CD4-positive, alpha-beta T cell treated with Interferon gamma for 1 hour (primary cell): ENCODE measurements around the gene MYD88.

Source experiments
- DNase-seq: peaks from one replicate; pipeline ENCODE4 v3.0.0-alpha.2; 2020

The MYD88 gene

DNA sequence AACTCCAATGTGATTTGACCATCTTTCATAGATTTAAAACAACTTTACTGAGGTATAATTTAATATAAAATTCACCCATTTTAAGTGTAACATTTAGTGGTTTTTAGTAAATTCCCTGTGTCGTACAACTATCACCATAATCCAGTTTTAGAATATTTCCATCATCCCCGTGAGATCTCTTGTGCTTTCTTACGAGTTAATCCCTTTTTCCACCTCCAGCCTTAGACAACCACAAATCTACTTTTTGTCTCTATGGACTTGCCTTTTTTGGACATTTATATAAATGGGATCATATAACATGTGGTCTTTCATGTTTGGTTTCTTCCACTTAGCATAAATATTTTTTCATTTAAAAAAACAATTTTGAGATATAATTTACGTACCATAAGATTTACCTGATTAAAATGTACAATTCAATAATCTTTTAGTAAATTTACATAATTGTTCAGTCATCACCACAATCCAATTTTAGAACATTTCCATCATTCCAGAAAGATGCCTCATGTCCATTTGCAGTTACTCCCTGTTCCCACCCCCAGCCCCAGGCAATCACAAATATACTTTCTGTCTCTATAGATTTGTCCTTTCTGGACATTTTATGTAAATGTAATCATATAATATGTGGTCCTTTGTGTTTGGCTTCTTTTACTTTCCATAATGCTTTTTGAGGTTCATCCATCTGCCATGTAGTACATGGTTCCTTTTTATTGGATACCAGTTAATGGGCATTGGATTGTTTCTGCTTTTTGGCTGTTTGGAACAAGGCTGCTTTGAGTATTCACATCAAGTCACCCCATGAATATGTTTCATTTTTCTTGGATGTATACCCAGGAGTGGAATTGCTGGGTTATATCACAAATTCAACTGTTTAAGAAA, 29.9 kb downstream of the MYD88 start:
- no peak for DNase-seq

DNA sequence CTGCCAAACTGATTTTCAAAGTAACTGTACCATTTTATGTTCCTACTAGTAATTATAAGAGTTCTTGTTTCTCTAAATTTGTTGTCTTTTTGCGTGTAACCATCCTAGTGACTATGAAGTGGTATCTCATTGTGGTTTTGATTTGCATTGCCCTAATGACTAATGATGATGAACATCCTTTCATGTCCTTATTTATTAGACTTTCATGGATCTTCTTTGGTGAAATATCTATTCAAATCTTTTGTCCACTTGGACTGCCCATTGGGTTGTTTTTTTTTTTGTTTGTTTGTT, 30.5 kb downstream of the MYD88 start:
- no peak for DNase-seq

DNA sequence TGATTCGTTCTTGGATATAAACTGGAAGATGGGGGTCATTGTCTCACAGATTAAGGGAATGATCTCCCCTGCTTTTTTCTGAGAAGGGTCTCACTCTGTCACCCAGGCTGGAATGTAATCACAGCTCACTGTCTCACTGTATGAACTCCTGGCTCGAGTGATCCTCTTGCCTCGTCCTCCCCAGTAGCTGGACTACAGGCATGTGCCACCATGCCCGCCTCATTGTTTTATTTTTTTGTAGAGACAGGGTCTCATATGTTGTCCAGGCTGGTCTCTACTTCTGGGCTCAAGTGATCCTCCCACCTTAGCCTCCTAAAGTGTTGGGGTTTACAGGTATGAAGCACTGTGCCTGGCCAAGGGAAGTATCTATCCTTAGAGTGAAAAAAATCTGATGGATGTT, 32.3 kb downstream of the MYD88 start:
- no peak for DNase-seq

DNA sequence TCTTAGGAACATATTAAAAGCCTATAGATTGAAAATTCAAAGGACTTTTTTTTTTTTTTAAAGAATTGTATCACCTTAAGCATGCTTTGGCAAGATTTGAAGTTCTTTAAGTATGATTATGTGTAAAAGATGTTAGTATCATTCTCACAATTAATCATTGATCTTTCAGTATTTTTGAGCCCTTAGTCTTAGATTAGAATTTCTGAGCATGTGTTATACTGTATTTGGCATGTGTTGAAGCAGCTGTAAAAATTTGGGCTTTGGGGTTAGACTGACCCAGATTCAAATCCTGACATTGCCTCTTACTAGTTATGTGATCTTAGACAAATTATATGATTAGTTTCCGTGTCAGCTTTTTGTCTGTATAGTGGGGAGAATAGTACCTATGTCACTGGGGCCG, 33.2 kb downstream of the MYD88 start:
- DNase-seq = no peak

DNA sequence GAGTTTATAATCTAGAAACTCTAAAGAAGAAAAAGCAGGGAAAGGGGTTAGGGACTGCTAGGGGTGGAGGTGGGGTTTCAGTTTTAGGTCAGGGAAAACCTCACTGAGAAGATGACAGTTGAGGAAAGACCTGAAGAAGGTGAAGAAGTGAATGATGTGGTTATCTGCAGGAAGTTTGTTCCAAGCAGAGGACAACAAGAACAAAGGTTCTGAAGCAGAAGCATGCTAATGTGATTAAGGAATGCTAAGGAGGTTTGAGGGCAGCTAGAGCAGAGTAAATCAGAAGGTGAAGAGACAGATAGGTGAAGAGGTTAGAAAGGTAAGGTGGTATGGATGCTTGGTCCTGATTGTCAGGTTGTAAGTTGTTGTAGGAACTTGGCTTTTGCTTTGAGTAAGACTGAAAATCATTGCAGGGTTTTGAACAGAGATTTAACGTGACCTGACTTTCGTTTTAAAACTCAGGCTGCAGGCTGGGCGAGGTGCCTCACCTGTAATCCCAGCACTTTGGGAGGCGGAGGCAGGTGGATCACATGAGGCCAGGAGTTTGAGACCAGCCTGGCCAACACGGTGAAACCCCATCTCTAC, 35.5 kb downstream of the MYD88 start:
- no peak for DNase-seq

DNA sequence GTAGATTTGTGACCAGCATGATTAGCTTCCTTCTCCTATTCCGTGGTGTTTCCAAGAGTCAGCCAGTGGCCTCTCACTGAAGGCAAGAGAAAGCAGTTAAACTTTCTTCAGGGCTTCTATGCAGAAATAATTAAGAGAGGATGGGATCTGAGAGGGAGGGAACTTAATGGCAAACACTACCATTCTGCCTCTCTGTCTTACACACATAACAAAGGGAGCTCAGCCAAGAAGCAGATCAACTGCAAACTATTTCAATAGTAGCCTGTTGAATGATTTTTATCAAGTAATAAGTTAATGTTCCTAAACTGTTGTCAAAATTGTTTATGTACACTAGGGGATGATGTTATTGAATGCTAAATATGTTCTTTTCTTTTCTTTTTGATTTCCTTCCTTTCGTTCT, 38.7 kb downstream of the MYD88 start:
- DNase-seq = no peak

DNA sequence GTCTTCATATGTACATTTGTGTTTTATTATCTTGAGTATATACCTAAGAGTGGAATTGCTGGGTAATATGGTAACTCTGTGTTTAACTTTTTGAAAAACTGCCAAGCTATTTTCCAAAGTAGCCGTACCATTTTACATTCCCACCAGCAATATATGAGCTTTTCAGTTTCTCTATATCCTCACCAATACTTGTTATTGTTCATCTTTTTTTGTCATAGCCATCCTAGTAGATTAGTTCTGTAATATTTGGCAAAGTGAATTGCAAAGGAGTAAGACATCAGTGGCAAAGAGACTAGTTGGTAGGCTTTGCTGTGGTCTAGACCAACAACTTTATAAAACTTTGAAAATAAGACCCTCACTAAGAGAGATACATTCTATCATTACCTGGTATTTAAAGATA, 48.3 kb downstream of the MYD88 start:
- no peak for DNase-seq

DNA sequence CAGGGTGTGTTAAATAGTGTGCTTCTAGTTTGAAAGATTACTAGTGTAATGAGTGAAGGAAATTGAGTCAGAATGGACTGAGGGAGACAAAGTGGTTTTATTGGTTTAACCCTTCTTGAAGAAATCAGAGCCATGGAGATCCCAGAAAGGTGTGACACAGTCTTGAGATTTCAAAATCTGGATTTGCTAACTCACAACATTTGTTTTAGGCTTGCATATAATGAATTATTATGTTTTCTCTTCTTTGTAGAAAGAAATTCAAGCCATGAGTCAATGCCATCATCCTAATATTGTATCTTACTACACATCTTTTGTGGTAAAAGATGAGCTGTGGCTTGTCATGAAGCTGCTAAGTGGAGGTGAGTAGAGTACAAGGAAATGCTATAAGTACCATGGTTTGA, 52.0 kb downstream of the MYD88 start:
- no peak for DNase-seq
